SK-N-SH treated with all-trans-retinoic acid at 6 μM for 48 hours (cell line): ENCODE data around the gene BNIP2.
"Not testable (repeated sequence)": the region's sequence is repeated elsewhere in the genome, so short reads cannot be mapped to it uniquely, and the experiment has no call there.

Source experiments
- ATAC-seq: fragments of 200-7000 bp; cut with Tn5 transposase; 3 replicates; pipeline ENCODE4 v1.9.1; 2020; ENCODE audit warnings: mild to moderate bottlenecking, moderate library complexity
- BACH2 ChIP-seq: fragments of 250-450 bp; sonication (Bioruptor Pico); IDR thresholded peaks from 2 replicates; pipeline ENCODE4 v1.9.0; 2021; ENCODE audit warnings: mild to moderate bottlenecking, borderline replicate concordance
- CREB5 ChIP-seq: fragments of 250-450 bp; sonication (Bioruptor Pico); IDR thresholded peaks from 2 replicates; pipeline ENCODE4 v1.5.1; 2020; ENCODE audit warnings: low read depth, mild to moderate bottlenecking, moderate library complexity
- CSRNP3 ChIP-seq: fragments of 250-450 bp; sonication (Bioruptor Pico); IDR thresholded peaks from 2 replicates; pipeline ENCODE4 v1.5.1; 2021; ENCODE audit warnings: mild to moderate bottlenecking, moderate library complexity
- ESRRG ChIP-seq: fragments of 250-450 bp; sonication (Bioruptor Pico); IDR thresholded peaks from 2 replicates; pipeline ENCODE4 v1.6.1; 2021; ENCODE audit warnings: mild to moderate bottlenecking
- GLIS3 ChIP-seq: fragments of 250-450 bp; sonication (Bioruptor Pico); IDR thresholded peaks from 2 replicates; pipeline ENCODE4 v1.5.0; 2020; ENCODE audit warnings: mild to moderate bottlenecking, moderate library complexity
- PATZ1 ChIP-seq: fragments of 250-450 bp; sonication (Bioruptor Pico); IDR thresholded peaks from 2 replicates; pipeline ENCODE4 v1.8.0; 2020; ENCODE audit warnings: mild to moderate bottlenecking, moderate library complexity, borderline replicate concordance
- POU6F1 ChIP-seq: fragments of 250-450 bp; sonication (Bioruptor Pico); IDR thresholded peaks from 2 replicates; pipeline ENCODE4 v1.8.0; 2021; ENCODE audit warnings: low read depth, mild to moderate bottlenecking, moderate library complexity, borderline replicate concordance
- PPARA ChIP-seq: fragments of 250-450 bp; sonication (Bioruptor Pico); IDR thresholded peaks from 2 replicates; pipeline ENCODE4 v1.5.0; 2020; ENCODE audit warnings: mild to moderate bottlenecking, borderline replicate concordance
- RARB ChIP-seq: fragments of 250-450 bp; sonication (Bioruptor Pico); IDR thresholded peaks from 2 replicates; pipeline ENCODE4 v1.8.0; 2021; ENCODE audit warnings: mild to moderate bottlenecking, moderate library complexity
- SNAI2 ChIP-seq: fragments of 250-450 bp; sonication (Bioruptor Pico); IDR thresholded peaks from 2 replicates; pipeline ENCODE4 v1.5.0; 2020; ENCODE audit warnings: mild to moderate bottlenecking, moderate library complexity
- TOX ChIP-seq: fragments of 250-450 bp; sonication (Bioruptor Pico); IDR thresholded peaks from 2 replicates; pipeline ENCODE4 v1.8.0; 2021; ENCODE audit warnings: mild to moderate bottlenecking, moderate library complexity, borderline replicate concordance
- TSHZ2 ChIP-seq: fragments of 250-450 bp; sonication (Bioruptor Pico); IDR thresholded peaks from 2 replicates; pipeline ENCODE4 v1.5.0; 2020; ENCODE audit warnings: mild to moderate bottlenecking, moderate library complexity
- ZC3H10 ChIP-seq: fragments of 250-450 bp; sonication (Bioruptor Pico); IDR thresholded peaks from 2 replicates; pipeline ENCODE4 v1.5.1; 2021; ENCODE audit warnings: mild to moderate bottlenecking, moderate library complexity
- ZFP3 ChIP-seq: fragments of 250-450 bp; sonication (Bioruptor Pico); IDR thresholded peaks from 2 replicates; pipeline ENCODE4 v1.5.0; 2020; ENCODE audit warnings: mild to moderate bottlenecking, moderate library complexity
- ZFP30 ChIP-seq: fragments of 450-650 bp; formaldehyde crosslinking; IDR thresholded peaks from 2 replicates; pipeline ENCODE4 v1.5.0; 2022; ENCODE audit warnings: mild to moderate bottlenecking, moderate library complexity
- ZNF565 ChIP-seq: fragments of 450-650 bp; formaldehyde crosslinking; conservative IDR thresholded peaks from 2 replicates; pipeline ENCODE4 v1.5.0; 2020; ENCODE audit warnings: low read depth, mild to moderate bottlenecking, moderate library complexity
- ZNF70 ChIP-seq: fragments of 450-650 bp; formaldehyde crosslinking; IDR thresholded peaks from 2 replicates; pipeline ENCODE4 v1.5.0; 2020; ENCODE audit warnings: mild to moderate bottlenecking, moderate library complexity
- ZNF8 ChIP-seq: fragments of 450-650 bp; formaldehyde crosslinking; IDR thresholded peaks from 2 replicates; pipeline ENCODE4 v1.5.0; 2020; ENCODE audit warnings: mild to moderate bottlenecking, moderate library complexity

BNIP2 gene

GRCh38 chr15:59701880-59702279 lies 12.8 kb upstream of the BNIP2 start (continued):
- TF ChIP-seq SNAI2 (CRISPR knock-in tag), result no peak
- TF ChIP-seq ZC3H10 (CRISPR knock-in tag), result no peak
- no peak for TF ChIP-seq TSHZ2 (CRISPR knock-in tag)
- no peak for TF ChIP-seq ZFP3 (CRISPR knock-in tag)
- no peak for TF ChIP-seq RARB
- TF ChIP-seq, all 23 proteins: peak for 0

- no peak for TF ChIP-seq ZNF565 (CRISPR knock-in tag)
- TF ChIP-seq PPARA, result no peak
- TF ChIP-seq ZNF70 (CRISPR knock-in tag), result no peak
- no peak for TF ChIP-seq ZFP30
- no peak for TF ChIP-seq ZNF8
- TF ChIP-seq TSHZ2 (CRISPR knock-in tag), result no peak
- TF ChIP-seq GLIS3 (CRISPR knock-in tag), result no peak
- no peak for TF ChIP-seq CSRNP3 (CRISPR knock-in tag)
- TF ChIP-seq, all 23 proteins: peak for 0
Observed at GRCh38 chr15:59699810-59700431, 10.8 kb upstream of the BNIP2 start.

GRCh38 chr15:59698065-59698464 lies 8.9 kb upstream of the BNIP2 start:
- not testable (repeated sequence) for ATAC-seq

More at GRCh38 chr15:59699810-59700431, 10.8 kb upstream of the BNIP2 start:
- no peak for ATAC-seq

GRCh38 chr15:59696332-59696731 lies 7.2 kb upstream of the BNIP2 start:
- no peak for ATAC-seq
- TF ChIP-seq ZFP3 (CRISPR knock-in tag), result no peak
- TF ChIP-seq RARB, result no peak
- no peak for TF ChIP-seq TSHZ2 (CRISPR knock-in tag)
- no peak for TF ChIP-seq PPARA
- no peak for TF ChIP-seq CREB5
- TF ChIP-seq POU6F1, result no peak
- no peak for TF ChIP-seq TOX
- no peak for TF ChIP-seq PATZ1 (CRISPR knock-in tag)
- no peak for TF ChIP-seq ZNF70 (CRISPR knock-in tag)
- TF ChIP-seq SNAI2 (CRISPR knock-in tag), result no peak
- no peak for TF ChIP-seq CSRNP3 (CRISPR knock-in tag)
- no peak for TF ChIP-seq BACH2
- TF ChIP-seq ESRRG (CRISPR knock-in tag), result no peak
